Measurements from ENCODE around the gene EPHA2. TPM values are rescaled to one million over a fixed set of nuclear protein-coding genes. Genes with fewer than 3 reads are reported as not detected.
A peak's percentile ranks its signal among the peaks of the same experiment; 100 is the strongest.
"Not testable (repeated sequence)": the region's sequence is repeated elsewhere in the genome, so short reads cannot be mapped to it uniquely, and the experiment has no call there.

EPHA2 gene
- total RNA-seq, 1 donor from 2014 or later = 144 TPM

GRCh38 chr1:16109571-16109970 lies 46.3 kb downstream of the EPHA2 start:
- Histone ChIP-seq H3K4me3 (ENCODE audit: low read depth, low read length) (no peak overlapping the region), H3K27me3 (ENCODE audit: control insufficient read depth, insufficient read depth, low read length) (no peaks in the 10 kb centered on the region), H3K36me3 (ENCODE audit: control insufficient read depth, insufficient read depth, low read length) (no peaks in the 10 kb centered on the region)
- FAIRE-seq (no peak), DNase-seq (ENCODE audit: low read depth) (peak; percentile 79)
- TF ChIP-seq, protein P1, sequence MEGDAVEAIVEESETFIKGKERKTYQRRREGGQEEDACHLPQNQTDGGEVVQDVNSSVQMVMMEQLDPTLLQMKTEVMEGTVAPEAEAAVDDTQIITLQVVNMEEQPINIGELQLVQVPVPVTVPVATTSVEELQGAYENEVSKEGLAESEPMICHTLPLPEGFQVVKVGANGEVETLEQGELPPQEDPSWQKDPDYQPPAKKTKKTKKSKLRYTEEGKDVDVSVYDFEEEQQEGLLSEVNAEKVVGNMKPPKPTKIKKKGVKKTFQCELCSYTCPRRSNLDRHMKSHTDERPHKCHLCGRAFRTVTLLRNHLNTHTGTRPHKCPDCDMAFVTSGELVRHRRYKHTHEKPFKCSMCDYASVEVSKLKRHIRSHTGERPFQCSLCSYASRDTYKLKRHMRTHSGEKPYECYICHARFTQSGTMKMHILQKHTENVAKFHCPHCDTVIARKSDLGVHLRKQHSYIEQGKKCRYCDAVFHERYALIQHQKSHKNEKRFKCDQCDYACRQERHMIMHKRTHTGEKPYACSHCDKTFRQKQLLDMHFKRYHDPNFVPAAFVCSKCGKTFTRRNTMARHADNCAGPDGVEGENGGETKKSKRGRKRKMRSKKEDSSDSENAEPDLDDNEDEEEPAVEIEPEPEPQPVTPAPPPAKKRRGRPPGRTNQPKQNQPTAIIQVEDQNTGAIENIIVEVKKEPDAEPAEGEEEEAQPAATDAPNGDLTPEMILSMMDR (IDR thresholded peaks at IDR 0.05; ENCODE audit: insufficient read depth, low read length, severe bottlenecking) = no peak

DNA sequence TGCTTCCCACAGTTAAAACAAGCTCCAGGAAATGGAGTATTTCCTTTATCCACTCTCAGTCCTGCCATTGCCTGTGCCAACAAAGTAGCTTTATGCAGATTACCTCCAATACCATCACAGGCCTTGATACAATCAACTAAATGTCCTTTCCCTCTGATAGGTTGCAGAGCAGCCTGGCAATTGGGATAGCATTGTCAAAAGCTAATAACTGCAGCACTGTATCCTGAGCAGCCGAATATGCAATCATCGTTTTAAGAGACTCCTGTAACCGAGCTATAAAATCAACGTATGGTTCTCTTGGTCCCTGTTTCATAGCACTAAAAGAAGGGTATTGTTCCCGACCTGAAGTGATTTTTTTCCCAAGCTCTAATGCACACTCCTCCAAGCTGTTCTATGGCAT lies 48.8 kb downstream of the EPHA2 start:
- not testable (repeated sequence) for H3K4me3 ChIP-seq (ENCODE audit: low read depth, low read length); H3K27me3 ChIP-seq (ENCODE audit: control insufficient read depth, insufficient read depth, low read length); H3K36me3 ChIP-seq (ENCODE audit: control insufficient read depth, insufficient read depth, low read length); DNase-seq (ENCODE audit: low read depth); FAIRE-seq

DNA sequence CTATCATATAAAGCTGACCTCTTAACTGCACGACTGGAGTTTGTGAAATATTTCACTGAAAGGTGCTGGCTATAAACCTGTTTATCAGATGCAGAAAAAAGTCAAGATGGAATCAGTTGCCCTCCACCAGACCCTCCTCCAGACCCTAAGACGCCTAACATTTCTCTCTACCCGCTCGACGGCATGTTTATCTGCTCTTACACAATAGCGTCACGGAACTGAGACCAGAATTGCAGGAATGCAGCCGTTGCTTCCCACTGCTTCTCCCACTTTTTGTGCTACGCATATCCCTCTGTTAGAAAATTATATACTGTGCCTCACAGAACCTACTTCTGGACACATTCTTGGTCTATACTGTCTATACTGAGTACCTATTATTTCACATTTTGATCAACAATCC lies 54.2 kb downstream of the EPHA2 start:
- no peak for FAIRE-seq

GRCh38 chr1:16099412-16099811 lies 56.5 kb downstream of the EPHA2 start:
- DNase-seq (ENCODE audit: low read depth) (no peak), FAIRE-seq (no peak)
- TF ChIP-seq, protein P1 (IDR thresholded peaks at IDR 0.05; ENCODE audit: insufficient read depth, low read length, severe bottlenecking) = no peak
- Histone ChIP-seq H3K27me3 (ENCODE audit: control insufficient read depth, insufficient read depth, low read length) (no peaks in the 10 kb centered on the region), H3K4me3 (ENCODE audit: low read depth, low read length) (no peak overlapping the region), H3K36me3 (ENCODE audit: control insufficient read depth, insufficient read depth, low read length) (no peaks in the 10 kb centered on the region)

More for the DNA sequence above, 54.2 kb downstream of the EPHA2 start:
- DNase-seq (ENCODE audit: low read depth) = no peak
- H3K27me3 ChIP-seq (ENCODE audit: control insufficient read depth, insufficient read depth, low read length) = no peaks in the 10 kb centered on the region
- no peaks in the 10 kb centered on the region for H3K36me3 ChIP-seq (ENCODE audit: control insufficient read depth, insufficient read depth, low read length)
- TF ChIP-seq, protein P1 (IDR thresholded peaks at IDR 0.05; ENCODE audit: insufficient read depth, low read length, severe bottlenecking) = no peak
- no peak overlapping the region for H3K4me3 ChIP-seq (ENCODE audit: low read depth, low read length)

DNA sequence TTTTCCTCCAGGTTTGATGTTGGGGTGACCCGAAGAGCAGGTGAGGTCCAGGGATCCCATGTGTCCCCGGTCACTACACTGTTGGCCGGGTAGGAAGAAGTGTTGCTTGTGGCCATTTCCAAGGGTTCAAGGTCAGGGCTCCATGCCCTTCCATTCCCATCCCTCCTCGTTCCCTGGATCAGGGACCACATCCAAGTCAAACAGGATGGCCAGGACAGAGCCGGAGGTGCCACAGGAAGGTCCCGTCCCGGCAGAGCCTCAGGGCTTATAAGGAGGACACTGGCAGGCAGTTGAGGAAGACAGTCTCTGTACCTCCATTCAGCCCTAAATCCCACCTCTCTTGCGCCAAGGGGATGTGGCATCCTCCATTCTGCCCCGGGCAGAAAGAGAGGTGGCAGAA lies 60.4 kb downstream of the EPHA2 start:
- Histone ChIP-seq H3K36me3 (ENCODE audit: control insufficient read depth, insufficient read depth, low read length) (no peaks in the 10 kb centered on the region), H3K27me3 (ENCODE audit: control insufficient read depth, insufficient read depth, low read length) (no peaks in the 10 kb centered on the region), H3K4me3 (ENCODE audit: low read depth, low read length) (no peak overlapping the region)
- FAIRE-seq = no peak
- TF ChIP-seq, protein P1 (IDR thresholded peaks at IDR 0.05; ENCODE audit: insufficient read depth, low read length, severe bottlenecking) = no peak
- DNase-seq (ENCODE audit: low read depth) = no peak

GRCh38 chr1:16094453-16095158 lies 61.3 kb downstream of the EPHA2 start:
- DNase-seq (ENCODE audit: low read depth) (no peak), FAIRE-seq (no peak)
- TF ChIP-seq, protein P1 (IDR thresholded peaks at IDR 0.05; ENCODE audit: insufficient read depth, low read length, severe bottlenecking) = no peak
- H3K4me3 ChIP-seq (ENCODE audit: low read depth, low read length) = no peak overlapping the region
- H3K36me3 ChIP-seq (ENCODE audit: control insufficient read depth, insufficient read depth, low read length) = no peaks in the 10 kb centered on the region
- no peaks in the 10 kb centered on the region for H3K27me3 ChIP-seq (ENCODE audit: control insufficient read depth, insufficient read depth, low read length)
